ENCODE results near the gene CDH15.

CDH15 gene

DNA sequence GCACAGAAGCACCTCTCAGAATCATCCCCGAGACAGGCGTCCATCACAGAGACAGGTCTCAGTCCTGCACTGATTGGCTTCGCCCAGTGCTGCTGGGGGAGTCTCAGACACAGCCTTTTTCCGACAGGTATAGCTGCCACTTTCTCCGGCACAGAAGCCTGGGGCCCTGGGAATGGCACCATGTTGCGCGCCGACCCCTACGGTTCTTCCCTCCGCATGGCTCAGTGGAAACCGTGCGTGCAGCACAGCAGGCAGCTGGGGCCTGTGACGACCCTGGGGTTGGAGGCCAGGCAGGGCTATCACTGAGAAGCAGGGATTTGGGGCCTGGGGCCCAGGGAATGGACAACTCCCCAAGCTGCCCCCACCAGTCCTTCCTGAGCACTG lies 29.7 kb upstream of the CDH15 start:
- Histone ChIP-seq H3K27ac (ENCODE audit: low read depth, low read length, severe bottlenecking) (no peak overlapping the region), H3K9me3 (ENCODE audit: control insufficient read depth, low read length) (no peaks in the 10 kb centered on the region), H3K4me1 (ENCODE audit: control insufficient read depth, insufficient read depth, low read length, poor library complexity, severe bottlenecking) (no peaks in the 10 kb centered on the region), H3K36me3 (ENCODE audit: control insufficient read depth, insufficient read depth, low read length) (peaks cover 53% of the 10 kb centered on the region), H3K4me3 (ENCODE audit: extremely low read depth, insufficient read depth, low read length, poor library complexity, severe bottlenecking) (no peak overlapping the region)
- 96 to 97% methylated on average over 10 to 13 of the region's 13 CpGs for WGBS, 2 experiments (ENCODE audit: insufficient coverage in 2 of 2)

DNA sequence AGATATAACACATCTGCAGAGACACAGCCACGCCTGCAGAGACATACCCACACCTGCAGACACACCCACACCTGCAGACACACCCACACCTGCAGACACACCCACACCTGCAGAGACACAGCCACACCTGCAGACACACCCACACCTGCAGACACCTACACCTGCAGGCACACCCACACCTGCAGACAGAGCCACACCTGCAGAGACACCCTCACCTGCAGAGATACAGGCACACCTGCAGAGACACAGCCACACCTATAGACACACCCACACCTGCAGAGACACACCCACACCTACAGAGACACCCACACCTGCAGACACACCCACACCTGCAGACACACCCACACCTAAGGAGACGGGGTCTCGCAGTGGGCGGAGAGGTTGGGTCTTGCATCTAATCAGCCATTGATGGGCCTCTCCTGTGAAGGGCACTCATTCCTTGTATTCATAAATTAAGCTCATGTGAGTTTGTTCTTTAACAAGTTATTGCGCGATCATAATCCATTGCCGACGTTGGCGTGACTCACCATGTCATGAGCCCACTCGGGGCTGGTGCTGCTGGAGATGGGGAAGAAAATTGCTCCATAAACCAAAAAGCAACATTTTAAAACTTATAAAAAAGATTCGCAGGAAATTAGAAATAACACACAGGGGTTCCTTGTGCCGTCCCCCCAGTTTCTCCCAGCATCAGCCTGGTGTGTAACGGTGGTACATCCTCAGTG lies 28.9 kb upstream of the CDH15 start:
- 96 to 97% methylated on average over 5 to 12 of the region's 13 CpGs for WGBS, 2 experiments (ENCODE audit: insufficient coverage in 2 of 2)
- H3K36me3 ChIP-seq (ENCODE audit: control insufficient read depth, insufficient read depth, low read length): peaks cover 52% of the 10 kb centered on the region
- no peak overlapping the region for H3K27ac ChIP-seq (ENCODE audit: low read depth, low read length, severe bottlenecking)
- H3K4me1 ChIP-seq (ENCODE audit: control insufficient read depth, insufficient read depth, low read length, poor library complexity, severe bottlenecking): no peaks in the 10 kb centered on the region
- no peak overlapping the region for H3K4me3 ChIP-seq (ENCODE audit: extremely low read depth, insufficient read depth, low read length, poor library complexity, severe bottlenecking)
- H3K9me3 ChIP-seq (ENCODE audit: control insufficient read depth, low read length): no peaks in the 10 kb centered on the region

DNA sequence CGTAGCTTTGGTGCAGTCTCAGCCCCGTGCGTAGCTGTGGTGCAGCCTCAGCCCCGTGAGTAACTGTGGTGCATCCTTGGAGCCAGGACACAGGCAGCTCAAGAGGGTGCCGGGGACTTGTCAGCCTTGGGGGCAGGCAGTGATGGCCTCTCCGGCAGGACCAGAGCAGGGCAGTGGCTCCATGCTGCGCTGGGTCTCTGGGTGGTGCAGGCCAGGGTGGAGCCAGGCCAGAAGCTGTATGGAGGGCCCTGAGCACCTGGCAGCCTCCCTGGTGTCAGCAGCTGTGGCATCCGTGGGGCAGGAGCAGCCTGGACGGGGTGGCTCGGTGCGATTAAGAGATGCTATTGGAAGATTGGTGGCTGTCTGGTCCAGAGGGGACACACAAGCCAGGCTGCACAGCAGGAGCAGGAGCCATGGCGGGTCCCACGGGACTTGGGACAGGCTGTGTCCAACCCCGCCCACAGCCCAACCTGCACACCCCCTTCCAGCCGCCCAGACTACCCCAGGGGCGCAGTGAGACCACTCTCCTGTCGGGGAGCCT lies 28.3 kb upstream of the CDH15 start:
- no peak overlapping the region for H3K27ac ChIP-seq (ENCODE audit: low read depth, low read length, severe bottlenecking)
- H3K4me3 ChIP-seq (ENCODE audit: extremely low read depth, insufficient read depth, low read length, poor library complexity, severe bottlenecking): no peak overlapping the region
- WGBS, 2 experiments (ENCODE audit: insufficient coverage in 2 of 2): 97 to 98% methylated on average over 12 to 13 of the region's 17 CpGs
- H3K9me3 ChIP-seq (ENCODE audit: control insufficient read depth, low read length): peaks cover 1% of the 10 kb centered on the region
- H3K4me1 ChIP-seq (ENCODE audit: control insufficient read depth, insufficient read depth, low read length, poor library complexity, severe bottlenecking): no peaks in the 10 kb centered on the region
- H3K36me3 ChIP-seq (ENCODE audit: control insufficient read depth, insufficient read depth, low read length): peaks cover 54% of the 10 kb centered on the region

DNA sequence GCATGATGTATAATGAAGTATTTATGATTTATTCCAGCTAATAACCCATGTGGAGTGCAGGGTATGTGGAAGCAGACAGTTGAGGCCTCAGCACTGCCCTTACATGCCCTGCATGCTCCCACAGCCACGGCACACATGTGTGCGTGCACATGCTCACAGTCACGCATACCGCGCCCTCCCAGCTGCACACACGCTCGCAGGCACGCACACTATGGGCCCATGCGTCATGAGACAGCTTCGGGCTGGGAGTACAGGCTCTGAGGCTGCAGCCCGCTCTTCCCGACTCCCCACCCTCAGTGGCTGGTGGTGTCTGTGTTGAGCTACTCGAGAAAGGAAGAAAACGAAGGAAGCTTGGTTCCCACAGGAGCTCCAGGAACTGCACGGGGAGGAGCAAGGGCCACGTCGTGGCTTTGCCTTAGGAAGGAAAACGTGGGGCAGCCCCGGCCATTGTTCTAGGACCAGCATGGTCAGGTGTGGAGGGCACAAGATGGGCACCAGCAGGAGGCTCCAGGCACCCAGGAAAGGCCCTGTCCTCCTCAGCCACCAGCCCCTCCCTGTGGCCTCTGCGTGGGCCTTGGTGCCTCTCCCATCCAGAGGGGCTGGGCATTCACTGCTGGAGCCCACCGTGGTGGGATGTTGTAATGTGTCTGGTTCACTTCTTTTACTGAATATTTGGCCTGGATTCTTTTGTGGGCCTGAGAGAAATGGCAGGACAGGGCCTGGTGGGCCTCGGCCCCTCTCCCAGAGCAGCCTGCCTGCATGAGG lies 27.5 kb upstream of the CDH15 start:
- WGBS, 2 experiments (ENCODE audit: insufficient coverage in 2 of 2): 94 to 97% methylated on average over 20 to 22 of the region's 22 CpGs
- Histone ChIP-seq H3K4me3 (ENCODE audit: extremely low read depth, insufficient read depth, low read length, poor library complexity, severe bottlenecking) (no peak overlapping the region), H3K4me1 (ENCODE audit: control insufficient read depth, insufficient read depth, low read length, poor library complexity, severe bottlenecking) (no peaks in the 10 kb centered on the region), H3K9me3 (ENCODE audit: control insufficient read depth, low read length) (peaks cover 10% of the 10 kb centered on the region), H3K27ac (ENCODE audit: low read depth, low read length, severe bottlenecking) (no peak overlapping the region), H3K36me3 (ENCODE audit: control insufficient read depth, insufficient read depth, low read length) (peaks cover 62% of the 10 kb centered on the region)

DNA sequence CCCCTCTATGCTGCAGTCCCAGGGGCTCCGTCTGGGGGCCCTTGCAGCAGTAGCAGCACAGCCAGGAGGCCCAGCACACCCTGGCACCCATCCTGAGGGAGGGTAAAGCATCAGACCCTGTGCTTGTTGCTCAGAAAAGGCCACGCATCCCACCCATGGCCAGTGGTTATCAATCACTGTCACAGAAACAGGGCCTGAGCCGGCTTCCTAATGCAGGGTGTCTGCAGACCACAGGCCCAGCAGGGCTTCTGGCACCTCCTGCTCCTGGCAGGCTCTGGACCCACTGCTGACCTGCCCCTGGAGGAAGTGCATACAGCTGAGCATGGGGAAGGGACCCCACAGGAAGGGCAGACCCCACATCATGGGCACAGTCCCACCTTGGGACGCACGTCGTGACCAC lies 26.9 kb upstream of the CDH15 start:
- 80 to 83% methylated on average over 6 of the region's 6 CpGs for WGBS, 2 experiments (ENCODE audit: insufficient coverage in 2 of 2)
- no peak overlapping the region for H3K4me3 ChIP-seq (ENCODE audit: extremely low read depth, insufficient read depth, low read length, poor library complexity, severe bottlenecking)
- no peaks in the 10 kb centered on the region for H3K4me1 ChIP-seq (ENCODE audit: control insufficient read depth, insufficient read depth, low read length, poor library complexity, severe bottlenecking)
- no peak overlapping the region for H3K27ac ChIP-seq (ENCODE audit: low read depth, low read length, severe bottlenecking)
- H3K36me3 ChIP-seq (ENCODE audit: control insufficient read depth, insufficient read depth, low read length): peaks cover 68% of the 10 kb centered on the region
- peaks cover 15% of the 10 kb centered on the region for H3K9me3 ChIP-seq (ENCODE audit: control insufficient read depth, low read length)

DNA sequence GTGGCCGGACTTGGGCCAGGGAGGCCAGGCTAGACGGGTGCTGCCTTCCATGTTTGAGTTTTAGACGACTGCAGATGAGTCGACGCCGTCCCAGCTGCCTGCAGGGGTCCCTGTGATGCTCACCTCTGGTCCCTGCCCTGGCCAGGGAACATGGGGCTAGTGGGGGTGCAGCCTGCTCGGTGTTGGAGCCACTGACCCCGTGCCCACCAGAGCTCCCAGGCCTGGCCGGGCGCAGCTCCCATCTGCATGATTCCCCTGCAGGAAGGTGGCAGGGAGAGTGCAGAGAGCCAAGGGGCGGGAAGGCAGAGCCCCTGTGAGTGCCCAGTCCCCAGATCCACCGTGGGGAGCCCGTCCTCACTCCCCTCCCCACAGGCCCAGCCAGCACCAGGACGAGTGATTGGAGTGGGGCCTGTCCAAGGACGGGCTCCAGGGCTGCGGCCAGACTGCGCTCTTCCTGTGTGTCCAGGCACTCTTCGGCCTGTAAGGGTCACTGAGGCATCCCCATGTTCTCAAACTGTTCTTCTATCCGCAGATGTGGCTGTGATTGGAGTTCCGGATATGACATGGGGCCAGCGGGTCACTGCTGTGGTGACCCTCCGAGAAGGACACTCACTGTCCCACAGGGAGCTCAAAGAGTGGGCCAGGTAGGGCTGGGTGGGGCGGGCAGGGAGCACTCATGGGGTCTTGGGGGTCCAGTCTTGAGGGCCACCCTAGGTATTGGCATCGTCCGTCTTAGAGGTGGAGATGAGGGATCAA lies 26.0 kb upstream of the CDH15 start:
- 91 to 98% methylated on average over 14 to 23 of the region's 25 CpGs for WGBS, 2 experiments (ENCODE audit: insufficient coverage in 2 of 2)
- no peak overlapping the region for H3K27ac ChIP-seq (ENCODE audit: low read depth, low read length, severe bottlenecking)
- peaks cover 16% of the 10 kb centered on the region for H3K9me3 ChIP-seq (ENCODE audit: control insufficient read depth, low read length)
- no peaks in the 10 kb centered on the region for H3K4me1 ChIP-seq (ENCODE audit: control insufficient read depth, insufficient read depth, low read length, poor library complexity, severe bottlenecking)
- H3K4me3 ChIP-seq (ENCODE audit: extremely low read depth, insufficient read depth, low read length, poor library complexity, severe bottlenecking): no peak overlapping the region
- H3K36me3 ChIP-seq (ENCODE audit: control insufficient read depth, insufficient read depth, low read length): peaks cover 70% of the 10 kb centered on the region

DNA sequence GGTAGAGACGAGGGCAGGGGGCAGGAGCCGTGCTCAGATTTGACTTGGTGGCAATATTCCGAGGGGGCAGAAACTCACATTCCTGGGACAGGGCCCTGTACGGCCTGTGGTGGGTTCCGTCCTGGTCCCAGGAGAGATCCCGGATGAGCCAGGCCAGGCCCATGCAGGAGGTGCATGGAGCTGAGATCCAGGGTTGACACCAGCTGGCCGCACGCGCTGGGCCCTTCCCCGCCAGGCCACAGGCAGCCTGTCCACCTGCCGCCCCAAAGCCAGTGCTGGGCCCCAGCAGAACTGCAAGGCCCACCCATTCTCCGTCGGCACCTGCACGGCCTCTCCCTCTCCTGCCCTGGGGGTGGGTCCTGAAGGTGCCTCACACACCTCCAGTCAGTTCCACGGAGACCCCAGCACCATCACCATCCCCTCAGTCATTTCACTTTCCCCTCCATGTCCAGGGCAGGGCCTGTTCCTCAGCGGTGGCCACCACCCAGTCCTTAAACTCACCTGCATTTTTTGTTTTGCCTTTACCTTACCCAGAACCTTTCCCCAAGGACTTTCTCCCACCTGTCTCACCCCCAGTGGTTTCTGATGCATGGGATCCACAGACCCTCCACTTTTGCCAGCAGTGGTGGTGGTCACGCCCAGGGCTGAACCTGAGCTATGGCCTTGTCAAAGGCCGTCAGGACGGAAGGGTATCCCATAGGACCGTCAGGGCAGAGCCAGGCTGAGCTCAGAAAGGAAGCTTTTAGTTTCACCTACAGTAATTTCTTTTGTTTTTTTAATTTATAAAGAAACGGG lies 25.1 kb upstream of the CDH15 start:
- Histone ChIP-seq H3K4me3 (ENCODE audit: extremely low read depth, insufficient read depth, low read length, poor library complexity, severe bottlenecking) (no peak overlapping the region), H3K9me3 (ENCODE audit: control insufficient read depth, low read length) (peaks cover 16% of the 10 kb centered on the region), H3K27ac (ENCODE audit: low read depth, low read length, severe bottlenecking) (no peak overlapping the region), H3K4me1 (ENCODE audit: control insufficient read depth, insufficient read depth, low read length, poor library complexity, severe bottlenecking) (no peaks in the 10 kb centered on the region), H3K36me3 (ENCODE audit: control insufficient read depth, insufficient read depth, low read length) (peaks cover 73% of the 10 kb centered on the region)
- WGBS, 2 experiments (ENCODE audit: insufficient coverage in 2 of 2): 95 to 98% methylated on average over 14 to 19 of the region's 21 CpGs

DNA sequence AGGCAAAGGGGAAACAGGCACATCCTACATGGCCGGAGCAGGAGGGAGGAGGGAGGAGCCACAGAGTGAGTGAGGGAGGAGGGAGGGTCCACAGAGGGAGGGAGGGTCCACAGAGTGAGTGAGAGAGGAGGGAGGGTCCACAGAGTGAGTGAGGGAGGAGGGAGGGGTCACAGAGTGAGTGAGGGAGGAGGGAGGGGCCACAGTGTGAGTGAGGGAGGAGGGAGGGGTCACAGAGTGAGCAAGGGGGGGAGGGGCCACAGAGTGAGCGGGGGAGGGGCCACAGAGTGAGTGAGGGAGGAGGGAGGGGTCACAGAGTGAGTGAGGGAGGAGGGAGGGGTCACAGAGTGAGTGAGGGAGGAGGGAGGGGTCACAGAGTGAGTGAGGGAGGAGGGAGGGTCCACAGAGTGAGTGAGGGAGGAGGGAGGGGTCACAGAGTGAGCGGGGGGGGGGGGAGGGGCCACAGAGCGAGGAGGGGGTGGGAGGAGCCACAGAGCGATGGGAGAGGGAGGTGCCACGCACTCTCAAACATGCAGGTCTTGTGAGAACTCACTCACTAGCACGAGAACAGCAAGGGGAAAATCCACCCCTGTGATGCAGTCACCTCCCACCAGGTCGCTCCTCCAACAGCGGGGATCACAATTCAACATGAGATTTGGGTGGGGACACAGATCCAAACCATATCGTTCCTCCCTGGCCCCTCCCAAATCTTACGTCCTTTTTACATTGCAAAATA lies 24.3 kb upstream of the CDH15 start:
- Histone ChIP-seq H3K4me3 (ENCODE audit: extremely low read depth, insufficient read depth, low read length, poor library complexity, severe bottlenecking) (no peak overlapping the region), H3K9me3 (ENCODE audit: control insufficient read depth, low read length) (peaks cover 16% of the 10 kb centered on the region), H3K36me3 (ENCODE audit: control insufficient read depth, insufficient read depth, low read length) (peaks cover 68% of the 10 kb centered on the region), H3K4me1 (ENCODE audit: control insufficient read depth, insufficient read depth, low read length, poor library complexity, severe bottlenecking) (no peaks in the 10 kb centered on the region), H3K27ac (ENCODE audit: low read depth, low read length, severe bottlenecking) (no peak overlapping the region)
- WGBS, 2 experiments (ENCODE audit: insufficient coverage in 2 of 2): 81 to 90% methylated on average over 5 to 6 of the region's 11 CpGs

DNA sequence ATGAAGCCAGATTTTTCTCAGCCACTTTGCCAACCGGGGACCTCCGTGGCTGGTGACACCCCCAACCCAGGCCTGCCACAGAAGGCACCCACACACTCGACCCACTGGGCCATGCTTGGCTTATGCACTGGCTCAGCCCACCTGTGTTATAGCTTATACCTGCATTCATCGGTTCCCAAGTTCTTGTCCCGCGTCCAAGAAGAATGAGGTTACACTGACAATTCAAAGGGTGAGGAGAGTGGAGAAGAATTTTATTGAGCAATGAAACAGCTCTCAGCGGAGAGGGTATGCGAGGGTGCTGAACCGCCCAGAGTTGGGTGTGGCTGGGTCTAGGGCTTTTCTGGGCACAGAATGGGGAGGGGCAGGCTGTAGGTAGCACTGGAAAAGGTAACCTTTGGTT lies 22.2 kb upstream of the CDH15 start:
- Histone ChIP-seq H3K27ac (ENCODE audit: low read depth, low read length, severe bottlenecking) (no peak overlapping the region), H3K4me3 (ENCODE audit: extremely low read depth, insufficient read depth, low read length, poor library complexity, severe bottlenecking) (no peak overlapping the region), H3K36me3 (ENCODE audit: control insufficient read depth, insufficient read depth, low read length) (peaks cover 63% of the 10 kb centered on the region), H3K4me1 (ENCODE audit: control insufficient read depth, insufficient read depth, low read length, poor library complexity, severe bottlenecking) (no peaks in the 10 kb centered on the region), H3K9me3 (ENCODE audit: control insufficient read depth, low read length) (peaks cover 16% of the 10 kb centered on the region)
- 95 to 97% methylated on average over 9 of the region's 9 CpGs for WGBS, 2 experiments (ENCODE audit: insufficient coverage in 2 of 2)
